Mucosa of gallbladder (tissue), 1 donor: ENCODE measurements around the gene OTUD5. TPM values are rescaled to one million over a fixed set of nuclear protein-coding genes. Genes with fewer than 3 reads are reported as not detected.
"Not testable (repeated sequence)": the region's sequence is repeated elsewhere in the genome, so short reads cannot be mapped to it uniquely, and the experiment has no call there.

Source experiments
- DNase-seq: peaks from one replicate; pipeline ENCODE4 v3.0.0-alpha.2; 2020; ENCODE audit warnings: low spot score
- total RNA-seq: library from RNA; stranded (reverse); gene quantifications from one replicate; pipeline ENCODE4 v1.2.1, GENCODE V29; 2021
- donor health status: DM: no; HTN: no; CAD: no.

The OTUD5 gene
- total RNA-seq, 1 donor from 2014 or later = 57.3 TPM

DNA sequence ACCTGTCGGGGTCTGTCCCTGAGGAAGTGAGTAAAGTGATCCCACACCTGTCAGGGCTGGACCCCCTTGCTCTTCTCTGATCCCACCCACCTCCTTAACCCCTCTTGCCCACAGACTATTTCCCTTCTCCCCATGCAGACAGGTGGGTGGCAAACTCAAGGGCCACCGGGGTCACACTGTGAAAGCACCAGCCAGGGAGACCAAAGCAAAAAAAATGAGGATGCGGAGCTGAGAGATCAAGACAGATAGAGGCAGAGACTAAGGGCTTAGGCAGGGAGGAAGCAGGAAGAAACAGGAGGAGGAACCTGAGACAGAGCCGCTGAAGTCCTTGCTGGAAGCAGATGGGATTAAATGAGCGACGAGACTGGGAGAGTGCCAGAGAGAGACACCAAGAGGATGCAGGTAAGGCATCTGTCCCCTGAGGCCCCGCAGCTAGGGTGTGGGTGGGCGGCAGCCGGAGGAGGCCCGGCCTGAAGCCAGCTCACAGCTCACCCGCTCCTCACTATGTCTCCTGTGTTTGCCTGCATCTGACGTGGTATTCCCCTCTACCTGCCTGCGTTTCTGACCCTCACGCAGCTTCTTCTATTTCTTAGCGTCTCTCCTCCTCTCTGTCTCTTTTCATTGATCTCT lies 67.0 kb downstream of the OTUD5 start:
- no peak for DNase-seq

DNA sequence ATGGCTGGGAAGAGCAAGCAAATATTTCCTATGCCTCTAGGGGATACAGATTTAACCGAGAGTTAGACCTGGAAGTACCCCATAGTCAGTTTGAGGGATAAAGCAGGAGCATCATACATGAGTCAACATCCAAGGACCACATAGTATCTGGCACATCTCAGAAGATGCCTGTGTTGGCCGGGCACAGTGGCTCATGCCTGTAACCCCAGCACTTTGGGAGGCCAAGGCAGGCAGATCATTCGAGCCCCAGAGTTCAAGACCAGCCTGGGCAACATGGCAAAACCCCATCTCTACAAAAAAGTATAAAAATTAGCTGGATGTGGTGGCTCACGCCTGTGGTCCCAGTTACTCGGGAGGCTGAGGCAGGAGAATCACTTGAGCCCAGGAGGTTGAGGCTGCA lies 70.8 kb downstream of the OTUD5 start:
- not testable (repeated sequence) for DNase-seq

DNA sequence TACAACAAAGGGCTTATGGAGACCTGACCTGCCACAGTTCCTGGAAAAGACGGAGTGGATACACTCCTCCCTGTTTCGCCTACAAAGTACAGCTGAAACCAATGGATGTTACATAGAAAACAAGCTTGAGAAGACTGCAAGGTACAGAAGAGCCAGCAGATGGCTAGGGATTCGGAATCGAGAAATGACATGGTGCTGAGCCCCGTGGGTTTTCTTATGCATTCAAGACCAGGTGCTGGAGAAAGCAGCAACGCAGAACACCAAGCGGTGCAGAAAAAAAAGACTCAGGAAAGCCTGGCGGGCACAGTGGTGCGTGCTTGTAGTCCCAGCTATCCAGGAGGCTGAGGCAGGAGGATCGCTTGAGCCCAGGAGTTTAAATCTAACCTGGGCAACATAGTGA lies 73.7 kb downstream of the OTUD5 start:
- DNase-seq = no peak

DNA sequence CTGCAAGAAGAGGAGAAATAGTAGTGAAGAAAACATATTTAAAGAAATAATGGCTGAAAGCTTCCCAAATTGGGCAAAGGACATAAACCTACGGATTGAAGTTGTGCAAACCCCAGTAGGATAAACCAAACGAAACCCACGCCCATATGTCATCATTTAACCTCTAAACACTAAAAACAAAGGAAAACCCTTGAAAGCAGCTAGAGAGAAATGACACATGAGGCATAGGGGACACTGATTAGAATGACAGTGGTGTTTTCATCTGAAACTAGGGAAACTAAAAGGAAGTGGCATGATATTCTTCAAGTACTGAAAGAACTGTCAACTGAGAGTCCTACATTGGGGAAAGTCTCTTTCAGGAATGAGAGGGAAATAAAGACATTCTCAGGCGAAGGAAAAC lies 80.5 kb downstream of the OTUD5 start:
- DNase-seq = not testable (repeated sequence)

Other genes with a start within 250 kb of the OTUD5 start
- 4.8 TPM for gene GLOD5, start 195.9 kb downstream of the OTUD5 start, total RNA-seq
- gene GATA1, start 171.0 kb downstream of the OTUD5 start, total RNA-seq = 0.98 TPM
- 108 TPM for gene HDAC6, start 155.5 kb downstream of the OTUD5 start, total RNA-seq
- gene ERAS, start 131.1 kb downstream of the OTUD5 start, total RNA-seq = not detected
- 21.3 TPM for gene PCSK1N, start 122.0 kb downstream of the OTUD5 start, total RNA-seq
- gene TIMM17B, start 59.8 kb downstream of the OTUD5 start, total RNA-seq = 55.3 TPM
- 77.5 TPM for gene PQBP1, start 59.7 kb downstream of the OTUD5 start, total RNA-seq
- gene SLC35A2, start 46.0 kb downstream of the OTUD5 start, total RNA-seq = 50.4 TPM
- gene PIM2, start 38.6 kb downstream of the OTUD5 start, total RNA-seq = 11.5 TPM
- gene KCND1, start 14.2 kb upstream of the OTUD5 start, total RNA-seq = 6.5 TPM
- 52.7 TPM for gene GRIPAP1, start 44.7 kb upstream of the OTUD5 start, total RNA-seq
- 59.5 TPM for gene TFE3, start 85.8 kb upstream of the OTUD5 start, total RNA-seq
- 18.8 TPM for gene CCDC120, start 101.4 kb upstream of the OTUD5 start, total RNA-seq
- 41.8 TPM for gene PRAF2, start 116.4 kb upstream of the OTUD5 start, total RNA-seq
- gene WDR45, start 122.3 kb upstream of the OTUD5 start, total RNA-seq = 65.5 TPM
- gene GPKOW, start 166.1 kb upstream of the OTUD5 start, total RNA-seq = 22.7 TPM
- gene MAGIX, start 205.2 kb upstream of the OTUD5 start, total RNA-seq = 18.3 TPM
- 44.0 TPM for gene PLP2, start 214.3 kb upstream of the OTUD5 start, total RNA-seq
- gene PRICKLE3, start 228.8 kb upstream of the OTUD5 start, total RNA-seq = 16.3 TPM
- gene SYP, start 242.6 kb upstream of the OTUD5 start, total RNA-seq = 1.9 TPM